Measurements from ENCODE around the gene TBL3.

GRCh38 chr16:1999866-2000514 is 28.1 kb downstream of the TBL3 start:
- TF ChIP-seq CTCF (conservative IDR thresholded peaks at IDR 0.05; ENCODE audit: low read length) (no peak), EZH2phosphoT487 (IDR thresholded peaks at IDR 0.05; ENCODE audit: borderline replicate concordance, low read depth, low read length) (no peak)
